ENCODE results near the gene SUCO. TPM values are rescaled to one million over a fixed set of nuclear protein-coding genes. Genes with fewer than 3 reads are reported as not detected.

The SUCO gene
- total RNA-seq, 2 donors from 2014 or later, result 19.5 to 43.5 TPM

GRCh38 chr1:172630056-172630818 is 97.3 kb downstream of the SUCO start:
- H3K27ac ChIP-seq, result no peak overlapping the region
- H3K4me3 ChIP-seq, result no peak overlapping the region
- no peaks in the 10 kb centered on the region for H3K36me3 ChIP-seq
- ATAC-seq (ENCODE audit: insufficient number of reproducible peaks, low FRiP score, low read depth) (no peak), DNase-seq (ENCODE audit: low spot score) (no peak)
- TF ChIP-seq CTCF (IDR thresholded peaks at IDR 0.05), result no peak
- no peaks in the 10 kb centered on the region for H3K4me1 ChIP-seq (ENCODE audit: control insufficient read depth in 1 of 2, low read depth in 2 of 2)
- no peaks in the 10 kb centered on the region for H3K27me3 ChIP-seq (replicated peaks; ENCODE audit: insufficient read depth)
- H3K9me3 ChIP-seq, result no peaks in the 10 kb centered on the region

GRCh38 chr1:172630868-172631267 is 97.9 kb downstream of the SUCO start:
- Histone ChIP-seq H3K36me3 (no peaks in the 10 kb centered on the region), H3K9me3 (no peaks in the 10 kb centered on the region), H3K27ac (no peak overlapping the region), H3K4me1 (ENCODE audit: control insufficient read depth in 1 of 2, low read depth in 2 of 2) (no peaks in the 10 kb centered on the region), H3K4me3 (no peak overlapping the region), H3K27me3 (replicated peaks; ENCODE audit: insufficient read depth) (no peaks in the 10 kb centered on the region)
- DNase-seq (ENCODE audit: low spot score) (no peak), ATAC-seq (ENCODE audit: insufficient number of reproducible peaks, low FRiP score, low read depth) (no peak)
- no peak for TF ChIP-seq CTCF (IDR thresholded peaks at IDR 0.05)

- ATAC-seq (ENCODE audit: insufficient number of reproducible peaks, low FRiP score, low read depth) (no peak), DNase-seq (ENCODE audit: low spot score) (no peak)
- Histone ChIP-seq H3K9me3 (no peaks in the 10 kb centered on the region), H3K27ac (no peak overlapping the region), H3K27me3 (replicated peaks; ENCODE audit: insufficient read depth) (no peaks in the 10 kb centered on the region), H3K36me3 (no peaks in the 10 kb centered on the region), H3K4me3 (no peak overlapping the region), H3K4me1 (ENCODE audit: control insufficient read depth in 1 of 2, low read depth in 2 of 2) (no peaks in the 10 kb centered on the region)
- no peak for TF ChIP-seq CTCF (IDR thresholded peaks at IDR 0.05)
Measured at GRCh38 chr1:172637522-172637921, 104.6 kb downstream of the SUCO start.

GRCh38 chr1:172638249-172638648 is 105.3 kb downstream of the SUCO start:
- Histone ChIP-seq H3K27ac (no peak overlapping the region), H3K36me3 (no peaks in the 10 kb centered on the region), H3K4me1 (ENCODE audit: control insufficient read depth in 1 of 2, low read depth in 2 of 2) (no peaks in the 10 kb centered on the region), H3K4me3 (no peak overlapping the region), H3K9me3 (no peaks in the 10 kb centered on the region), H3K27me3 (replicated peaks; ENCODE audit: insufficient read depth) (no peaks in the 10 kb centered on the region)
- ATAC-seq (ENCODE audit: insufficient number of reproducible peaks, low FRiP score, low read depth) (no peak), DNase-seq (ENCODE audit: low spot score) (no peak)
- TF ChIP-seq CTCF (IDR thresholded peaks at IDR 0.05), result no peak

- H3K4me1 ChIP-seq (ENCODE audit: control insufficient read depth in 1 of 2, low read depth in 2 of 2), result no peaks in the 10 kb centered on the region
- TF ChIP-seq CTCF (IDR thresholded peaks at IDR 0.05), result no peak
- H3K27ac ChIP-seq, result no peak overlapping the region
- H3K9me3 ChIP-seq, result no peaks in the 10 kb centered on the region
- no peaks in the 10 kb centered on the region for H3K36me3 ChIP-seq
- ATAC-seq (ENCODE audit: insufficient number of reproducible peaks, low FRiP score, low read depth) (no peak), DNase-seq (ENCODE audit: low spot score) (no peak)
- no peaks in the 10 kb centered on the region for H3K27me3 ChIP-seq (replicated peaks; ENCODE audit: insufficient read depth)
- H3K4me3 ChIP-seq, result no peak overlapping the region
Measured at GRCh38 chr1:172638885-172639831, 106.2 kb downstream of the SUCO start.

Measured in thoracic aorta (tissue), 2 donors.